Fibroblast of the aortic adventitia (primary cell): ENCODE data around the gene MGAT1. TPM values are rescaled to one million over a fixed set of nuclear protein-coding genes. Genes with fewer than 3 reads are reported as not detected.

Experiments
- DNase-seq: peaks from one replicate; pipeline ENCODE4 v3.0.0-alpha.2; 2010; ENCODE audit warnings: low read depth
- H3K4me3 ChIP-seq: 2 replicates; pipeline ENCODE4 v1.5.1; 2011; ENCODE audit warnings: low read depth, mild to moderate bottlenecking, control low read depth, low read length, moderate library complexity
- total RNA-seq: library from RNA; depleted of rRNA; stranded (reverse); fragments of >200 nt; gene quantifications from 2 replicates; pipeline ENCODE4 v1.2.3, GENCODE V29; 2012; ENCODE audit warnings: low replicate concordance
- TF ChIP-seq, protein P1 (sequence below): IDR thresholded peaks from 2 replicates; pipeline ENCODE4 v1.5.1; 2011; ENCODE audit warnings: mild to moderate bottlenecking, low read length, control low read depth, inconsistent platforms; ENCODE audit not compliant: insufficient read depth

Gene MGAT1
- total RNA-seq, result 79.4 and 81.1 TPM in 2 replicates

GRCh38 chr5:180802325-180803180, at the start of gene MGAT1:
Gene MGAT1 (minus strand): TSS chr5:180802806. CDS start chr5:180792971, 9,835 bp downstream.
- DNase-seq, result peak; percentile 85
- TF ChIP-seq, protein P1, sequence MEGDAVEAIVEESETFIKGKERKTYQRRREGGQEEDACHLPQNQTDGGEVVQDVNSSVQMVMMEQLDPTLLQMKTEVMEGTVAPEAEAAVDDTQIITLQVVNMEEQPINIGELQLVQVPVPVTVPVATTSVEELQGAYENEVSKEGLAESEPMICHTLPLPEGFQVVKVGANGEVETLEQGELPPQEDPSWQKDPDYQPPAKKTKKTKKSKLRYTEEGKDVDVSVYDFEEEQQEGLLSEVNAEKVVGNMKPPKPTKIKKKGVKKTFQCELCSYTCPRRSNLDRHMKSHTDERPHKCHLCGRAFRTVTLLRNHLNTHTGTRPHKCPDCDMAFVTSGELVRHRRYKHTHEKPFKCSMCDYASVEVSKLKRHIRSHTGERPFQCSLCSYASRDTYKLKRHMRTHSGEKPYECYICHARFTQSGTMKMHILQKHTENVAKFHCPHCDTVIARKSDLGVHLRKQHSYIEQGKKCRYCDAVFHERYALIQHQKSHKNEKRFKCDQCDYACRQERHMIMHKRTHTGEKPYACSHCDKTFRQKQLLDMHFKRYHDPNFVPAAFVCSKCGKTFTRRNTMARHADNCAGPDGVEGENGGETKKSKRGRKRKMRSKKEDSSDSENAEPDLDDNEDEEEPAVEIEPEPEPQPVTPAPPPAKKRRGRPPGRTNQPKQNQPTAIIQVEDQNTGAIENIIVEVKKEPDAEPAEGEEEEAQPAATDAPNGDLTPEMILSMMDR, result no peak
- H3K4me3 ChIP-seq, result peak within 1 kb of the TSS; percentile 93

GRCh38 chr5:180850434-180851078, 48.0 kb upstream of the MGAT1 start:
- no peak for DNase-seq
- TF ChIP-seq, protein P1, result no peak
- H3K4me3 ChIP-seq, result no peak overlapping the region

DNA sequence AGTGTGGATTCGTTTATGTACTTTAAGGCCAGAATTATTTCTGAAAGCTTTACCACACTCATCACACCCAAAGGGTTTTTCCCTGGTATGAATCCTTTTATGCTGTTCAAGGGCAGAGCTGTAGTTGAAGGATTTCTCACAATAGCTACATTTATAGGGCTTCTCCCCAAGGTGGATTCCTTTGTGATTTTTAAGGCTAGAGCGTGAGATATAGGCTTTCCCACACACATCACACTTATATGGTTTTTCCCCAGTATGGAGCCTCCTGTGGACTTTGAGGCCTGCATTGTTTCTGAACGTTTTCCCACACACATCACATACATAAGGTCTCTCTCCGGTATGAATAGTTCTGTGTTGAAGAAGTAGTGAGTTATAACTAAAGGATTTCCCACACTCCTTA, 47.2 kb upstream of the MGAT1 start:
- DNase-seq, result no peak
- TF ChIP-seq, protein P1, result no peak
- no peak overlapping the region for H3K4me3 ChIP-seq

DNA sequence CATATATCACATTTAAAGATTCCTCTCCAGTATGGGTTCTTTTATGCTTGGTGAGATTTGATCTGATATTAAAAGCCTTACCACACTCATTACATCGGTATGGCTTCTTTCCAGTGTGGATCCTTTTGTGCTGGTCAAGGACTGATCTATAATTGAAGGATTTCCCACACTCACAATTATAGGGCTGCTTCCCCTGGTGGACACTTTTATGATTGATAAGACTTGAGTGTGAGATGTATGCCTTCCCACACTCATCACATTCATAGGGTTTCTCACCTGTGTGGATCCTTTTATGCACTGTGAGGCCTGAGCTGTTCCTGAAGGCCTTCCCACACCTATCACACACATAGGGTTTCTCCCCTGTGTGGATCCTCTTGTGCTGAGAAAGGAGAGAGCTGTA, 46.3 kb upstream of the MGAT1 start:
- no peak for DNase-seq
- H3K4me3 ChIP-seq, result no peak overlapping the region
- TF ChIP-seq, protein P1, result no peak

GRCh38 chr5:180848265-180848664, 45.7 kb upstream of the MGAT1 start:
- DNase-seq, result no peak
- TF ChIP-seq, protein P1, result no peak
- H3K4me3 ChIP-seq, result no peak overlapping the region

DNA sequence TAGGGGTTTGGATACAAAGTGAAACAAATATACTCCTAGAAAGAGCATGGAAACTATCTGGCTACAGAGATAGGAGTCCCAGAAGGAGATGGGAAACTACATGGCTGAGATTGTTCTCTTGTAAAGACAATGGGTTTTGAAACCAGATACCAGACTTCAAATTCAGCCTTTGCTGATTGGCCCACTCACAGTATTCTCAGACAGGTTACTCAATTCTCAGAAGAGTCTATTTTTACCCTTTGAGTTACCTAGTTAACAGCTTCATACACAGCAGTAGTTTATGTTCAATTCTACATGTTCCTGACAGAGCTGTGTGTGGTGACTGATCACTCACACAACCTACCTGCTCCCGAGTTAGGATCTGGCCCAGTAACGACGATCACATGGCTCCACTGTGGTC, 44.4 kb upstream of the MGAT1 start:
- DNase-seq, result no peak
- TF ChIP-seq, protein P1, result no peak
- no peak overlapping the region for H3K4me3 ChIP-seq
